Hematopoietic multipotent progenitor cell treated with erythropoietin and hydrocortisone succinate and interleukin-3 and kit ligand, for 4 days (in vitro differentiated cells): Measurements from ENCODE around the gene TWNK.
A peak's percentile ranks its signal among the peaks of the same experiment; 100 is the strongest.

Experiments
- DNase-seq: peaks from one replicate; pipeline ENCODE4 v3.0.0-alpha.2; 2015

Gene TWNK

GRCh38 chr10:100998183-100998990 lies 11.0 kb downstream of the TWNK start:
- peak; percentile 94 for DNase-seq

- DNase-seq: peak; percentile 87
These were observed 11.8 kb downstream of the TWNK start for GRCh38 chr10:100998991-100999741.

GRCh38 chr10:100999742-101000126 lies 12.4 kb downstream of the TWNK start, which contains the start of gene LZTS2:
Gene LZTS2 (plus strand): TSS chr10:100999808. CDS start chr10:101002539, 2,731 bp downstream.
- no peak for DNase-seq

GRCh38 chr10:101000127-101000914 lies 13.0 kb downstream of the TWNK start:
- DNase-seq: peak; percentile 49

GRCh38 chr10:101000915-101001658 lies 13.7 kb downstream of the TWNK start:
- peak; percentile 52 for DNase-seq

- DNase-seq: no peak
These were observed 14.3 kb downstream of the TWNK start for GRCh38 chr10:101001659-101002035.

- no peak for DNase-seq
These were observed 15.1 kb downstream of the TWNK start for GRCh38 chr10:101002456-101002855.

GRCh38 chr10:101003639-101004206 lies 16.4 kb downstream of the TWNK start:
- DNase-seq: no peak

- DNase-seq: no peak
These were observed 18.0 kb downstream of the TWNK start for GRCh38 chr10:101005361-101005760.

GRCh38 chr10:101005869-101006567 lies 18.7 kb downstream of the TWNK start:
- no peak for DNase-seq

- no peak for DNase-seq
These were observed 19.3 kb downstream of the TWNK start for GRCh38 chr10:101006593-101007098.

GRCh38 chr10:101007099-101007711 lies 19.9 kb downstream of the TWNK start:
- DNase-seq: no peak

- no peak for DNase-seq
These were observed 20.8 kb downstream of the TWNK start for GRCh38 chr10:101007915-101008822.

GRCh38 chr10:101008823-101009423 lies 21.6 kb downstream of the TWNK start:
- DNase-seq: no peak

GRCh38 chr10:101010329-101010728 lies 23.0 kb downstream of the TWNK start:
- DNase-seq: no peak

GRCh38 chr10:101011517-101012423 lies 24.4 kb downstream of the TWNK start:
- DNase-seq: peak; percentile 51

- DNase-seq: peak; percentile 96
These were observed 25.4 kb downstream of the TWNK start for GRCh38 chr10:101012525-101013364.
